ENCODE results near the gene SERPINB3.
"Not testable (repeated sequence)": the region's sequence is repeated elsewhere in the genome, so short reads cannot be mapped to it uniquely, and the experiment has no call there.

The SERPINB3 gene

DNA sequence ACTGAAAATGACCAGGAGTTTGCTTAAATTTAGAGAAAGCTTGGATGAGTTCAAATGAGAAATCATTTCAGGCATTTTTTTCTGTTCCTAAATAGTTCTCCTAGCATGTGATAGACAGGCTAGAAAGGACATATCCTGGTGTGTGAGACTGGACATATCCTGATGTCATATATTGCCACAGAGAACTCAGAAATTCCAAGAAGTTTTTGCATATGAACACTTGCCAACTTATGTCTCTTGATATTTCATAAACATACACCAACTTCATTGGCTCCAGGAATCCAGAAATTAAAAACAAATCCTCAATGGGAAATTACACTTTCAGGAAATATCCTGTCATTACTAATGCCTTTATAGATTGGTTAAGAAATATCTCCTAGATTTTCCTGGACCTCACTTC lies 14.8 kb downstream of the SERPINB3 start:
- no peak for DNase-seq (ENCODE audit: low read depth)

GRCh38 chr18:63644694-63645093 lies 17.0 kb downstream of the SERPINB3 start:
- DNase-seq (ENCODE audit: low read depth), result not testable (repeated sequence)

DNA sequence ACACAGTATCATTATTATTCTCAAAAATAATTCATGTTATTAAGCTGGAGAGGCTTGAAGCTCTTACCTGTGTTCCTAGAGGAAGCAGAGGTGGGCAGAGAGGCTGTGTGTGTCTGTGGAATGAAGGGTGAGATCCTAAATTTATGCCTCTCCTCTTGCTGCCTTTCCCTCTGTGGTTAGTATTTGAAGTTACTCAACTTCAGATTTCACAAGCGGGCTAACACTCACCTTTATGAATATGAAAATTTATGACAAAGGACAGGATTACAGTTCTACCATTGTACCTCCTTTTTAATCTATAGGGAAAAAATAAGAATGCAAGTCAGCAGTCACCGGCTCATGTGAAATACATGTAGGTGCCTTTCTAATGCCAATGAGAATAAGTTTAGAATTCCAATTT lies 17.6 kb downstream of the SERPINB3 start, which contains the start of gene SERPINB4:
SERPINB4 (minus strand) TSS at position 115 of the 400 bp plus-strand sequence. CDS start 679 bp downstream, outside the sequence.
- DNase-seq (ENCODE audit: low read depth), result not testable (repeated sequence)

GRCh38 chr18:63642668-63643356 lies 18.9 kb downstream of the SERPINB3 start:
- not testable (repeated sequence) for DNase-seq (ENCODE audit: low read depth)

DNA sequence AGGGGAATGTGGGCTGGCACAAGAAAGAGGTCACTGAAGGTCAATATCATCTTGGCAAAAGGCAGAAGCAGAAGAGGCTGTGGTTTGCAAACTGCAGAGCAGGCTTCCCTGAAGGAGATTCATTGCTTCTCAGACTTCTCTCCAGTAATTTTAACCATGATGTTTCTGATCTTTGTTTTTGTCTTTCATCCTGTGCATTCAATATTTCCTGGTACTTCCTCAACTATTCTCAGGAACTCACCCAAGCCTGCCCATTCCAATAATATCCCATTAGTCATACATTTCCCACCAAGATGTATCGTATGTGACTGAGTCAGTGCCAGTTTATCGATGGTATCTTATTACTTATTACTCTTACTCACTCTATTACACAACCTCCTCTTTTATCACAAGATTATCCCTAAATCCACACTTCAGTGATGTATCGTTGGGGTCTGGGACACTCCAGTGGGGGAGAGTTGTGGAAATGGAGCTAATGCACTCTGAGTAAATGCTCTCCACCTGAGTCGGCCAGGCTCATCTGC lies 20.5 kb downstream of the SERPINB3 start:
- DNase-seq (ENCODE audit: low read depth), result not testable (repeated sequence)

DNA sequence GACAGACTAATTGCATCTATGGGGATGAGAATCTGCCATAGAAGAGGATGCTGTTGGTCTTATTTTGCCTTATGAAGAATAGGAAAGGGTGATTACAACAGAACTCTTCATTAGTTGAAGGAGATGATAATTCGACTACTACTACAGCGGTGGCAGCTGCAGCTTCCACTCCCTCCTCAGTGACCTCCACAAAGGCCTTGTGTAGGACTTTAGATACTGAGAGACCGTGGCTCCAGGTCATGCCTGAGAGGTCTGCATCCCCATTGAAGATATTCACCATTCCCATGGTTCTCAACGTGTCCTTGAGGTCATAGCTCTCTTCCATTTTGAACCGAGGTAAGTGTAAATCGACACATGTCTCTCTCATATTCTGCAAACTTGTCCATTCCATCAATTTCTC lies 24.0 kb downstream of the SERPINB3 start:
- no peak for DNase-seq (ENCODE audit: low read depth)

- no peak for DNase-seq (ENCODE audit: low read depth)
Observed at GRCh38 chr18:63627819-63628218, 33.9 kb downstream of the SERPINB3 start.

- DNase-seq (ENCODE audit: low read depth), result no peak
Observed at GRCh38 chr18:63626431-63626830, 35.3 kb downstream of the SERPINB3 start.

DNA sequence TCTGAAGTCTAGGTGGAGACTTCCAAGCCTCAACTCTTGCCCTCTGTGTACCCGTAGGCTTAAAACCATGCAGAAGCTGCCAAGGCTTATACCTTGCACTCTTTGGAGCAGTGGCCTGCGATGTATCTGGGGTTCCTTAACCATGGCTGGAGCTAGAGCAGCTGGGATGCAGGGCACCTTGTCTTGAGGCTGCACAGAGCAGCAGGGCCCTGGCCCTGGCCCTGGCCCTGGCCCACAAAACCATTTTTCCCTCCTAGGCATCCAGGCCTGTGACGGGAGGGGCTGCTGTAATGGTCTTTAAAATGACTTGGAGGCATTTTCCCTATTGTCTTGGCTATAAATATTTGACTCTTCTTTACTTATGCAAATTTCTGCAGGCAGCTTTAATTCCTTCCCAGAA lies 36.8 kb downstream of the SERPINB3 start:
- DNase-seq (ENCODE audit: low read depth), result no peak

- no peak for DNase-seq (ENCODE audit: low read depth)
Observed at GRCh38 chr18:63619661-63620060, 42.0 kb downstream of the SERPINB3 start.

GRCh38 chr18:63617915-63618234 lies 43.8 kb downstream of the SERPINB3 start:
- no peak for DNase-seq (ENCODE audit: low read depth)

- DNase-seq (ENCODE audit: low read depth), result no peak
Observed at GRCh38 chr18:63617049-63617914, 44.4 kb downstream of the SERPINB3 start.

GRCh38 chr18:63613420-63613819 lies 48.3 kb downstream of the SERPINB3 start:
- DNase-seq (ENCODE audit: low read depth), result no peak

DNA sequence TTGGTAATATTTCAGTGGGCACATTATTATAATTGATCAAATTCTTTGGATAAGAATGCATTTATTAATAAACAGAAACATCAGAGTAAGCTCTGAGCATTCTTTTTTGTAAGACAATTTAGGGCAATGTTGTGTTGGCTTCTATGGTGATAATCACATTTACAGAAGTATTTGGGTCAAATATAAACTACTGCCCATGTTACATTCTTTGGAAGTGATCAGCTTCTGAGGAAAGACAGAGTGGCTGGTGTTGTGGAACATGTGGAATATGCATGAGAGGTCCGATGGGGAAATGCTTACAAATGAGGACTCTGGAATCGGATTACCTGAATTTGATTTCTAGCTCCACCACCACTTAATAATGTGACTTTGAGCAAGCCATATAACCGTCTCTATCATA lies 55.2 kb downstream of the SERPINB3 start:
- DNase-seq (ENCODE audit: low read depth), result no peak
